ENCODE data around the gene SKOR1.

GRCh38 chr15:67850994-67851571 lies 25.8 kb downstream of the SKOR1 start:
- TF ChIP-seq, protein P1, sequence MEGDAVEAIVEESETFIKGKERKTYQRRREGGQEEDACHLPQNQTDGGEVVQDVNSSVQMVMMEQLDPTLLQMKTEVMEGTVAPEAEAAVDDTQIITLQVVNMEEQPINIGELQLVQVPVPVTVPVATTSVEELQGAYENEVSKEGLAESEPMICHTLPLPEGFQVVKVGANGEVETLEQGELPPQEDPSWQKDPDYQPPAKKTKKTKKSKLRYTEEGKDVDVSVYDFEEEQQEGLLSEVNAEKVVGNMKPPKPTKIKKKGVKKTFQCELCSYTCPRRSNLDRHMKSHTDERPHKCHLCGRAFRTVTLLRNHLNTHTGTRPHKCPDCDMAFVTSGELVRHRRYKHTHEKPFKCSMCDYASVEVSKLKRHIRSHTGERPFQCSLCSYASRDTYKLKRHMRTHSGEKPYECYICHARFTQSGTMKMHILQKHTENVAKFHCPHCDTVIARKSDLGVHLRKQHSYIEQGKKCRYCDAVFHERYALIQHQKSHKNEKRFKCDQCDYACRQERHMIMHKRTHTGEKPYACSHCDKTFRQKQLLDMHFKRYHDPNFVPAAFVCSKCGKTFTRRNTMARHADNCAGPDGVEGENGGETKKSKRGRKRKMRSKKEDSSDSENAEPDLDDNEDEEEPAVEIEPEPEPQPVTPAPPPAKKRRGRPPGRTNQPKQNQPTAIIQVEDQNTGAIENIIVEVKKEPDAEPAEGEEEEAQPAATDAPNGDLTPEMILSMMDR (IDR thresholded peaks at IDR 0.05) = no peak
- TF ChIP-seq POLR2A (IDR thresholded peaks at IDR 0.05) = no peak
